HFF-Myc (cell line): ENCODE results near the gene WRAP73.

Source experiments
- DNase-seq: peaks from one replicate; pipeline ENCODE4 v3.0.0-alpha.2; 2011; ENCODE audit warnings: low read depth; ENCODE audit errors: extremely low read depth
- H3K4me3 ChIP-seq: replicated peaks from 2 replicates; pipeline ENCODE4 v1.5.1; 2011; ENCODE audit warnings: low read depth, mild to moderate bottlenecking, control low read depth, low read length
- TF ChIP-seq, protein P1 (sequence below): IDR thresholded peaks from 2 replicates; pipeline ENCODE4 v1.5.1; 2012; ENCODE audit warnings: mild to moderate bottlenecking, low read depth, low read length, control low read depth; ENCODE audit errors: missing control alignments

WRAP73 gene

DNA sequence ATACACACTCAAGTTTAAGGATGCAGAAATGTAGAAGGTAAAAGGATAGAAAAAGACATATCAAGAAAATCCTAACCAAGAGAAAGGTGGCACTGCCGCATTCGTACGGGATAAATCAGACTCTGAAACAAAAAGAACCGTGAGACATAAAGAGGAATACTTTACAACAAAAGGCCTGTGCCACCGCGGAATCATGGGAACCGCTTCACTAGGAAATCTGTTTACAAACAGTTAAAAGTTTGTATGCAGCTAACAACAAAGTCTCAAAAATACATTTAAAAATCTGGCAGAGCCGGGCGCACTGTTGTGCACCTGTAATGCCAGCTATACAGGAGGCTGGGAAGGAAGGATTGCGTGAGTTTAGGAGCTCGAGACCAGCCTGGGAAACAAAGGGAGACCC, 8.1 kb downstream of the WRAP73 start:
- TF ChIP-seq, protein P1, sequence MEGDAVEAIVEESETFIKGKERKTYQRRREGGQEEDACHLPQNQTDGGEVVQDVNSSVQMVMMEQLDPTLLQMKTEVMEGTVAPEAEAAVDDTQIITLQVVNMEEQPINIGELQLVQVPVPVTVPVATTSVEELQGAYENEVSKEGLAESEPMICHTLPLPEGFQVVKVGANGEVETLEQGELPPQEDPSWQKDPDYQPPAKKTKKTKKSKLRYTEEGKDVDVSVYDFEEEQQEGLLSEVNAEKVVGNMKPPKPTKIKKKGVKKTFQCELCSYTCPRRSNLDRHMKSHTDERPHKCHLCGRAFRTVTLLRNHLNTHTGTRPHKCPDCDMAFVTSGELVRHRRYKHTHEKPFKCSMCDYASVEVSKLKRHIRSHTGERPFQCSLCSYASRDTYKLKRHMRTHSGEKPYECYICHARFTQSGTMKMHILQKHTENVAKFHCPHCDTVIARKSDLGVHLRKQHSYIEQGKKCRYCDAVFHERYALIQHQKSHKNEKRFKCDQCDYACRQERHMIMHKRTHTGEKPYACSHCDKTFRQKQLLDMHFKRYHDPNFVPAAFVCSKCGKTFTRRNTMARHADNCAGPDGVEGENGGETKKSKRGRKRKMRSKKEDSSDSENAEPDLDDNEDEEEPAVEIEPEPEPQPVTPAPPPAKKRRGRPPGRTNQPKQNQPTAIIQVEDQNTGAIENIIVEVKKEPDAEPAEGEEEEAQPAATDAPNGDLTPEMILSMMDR = no peak
- H3K4me3 ChIP-seq = no peak overlapping the region
- no peak for DNase-seq

DNA sequence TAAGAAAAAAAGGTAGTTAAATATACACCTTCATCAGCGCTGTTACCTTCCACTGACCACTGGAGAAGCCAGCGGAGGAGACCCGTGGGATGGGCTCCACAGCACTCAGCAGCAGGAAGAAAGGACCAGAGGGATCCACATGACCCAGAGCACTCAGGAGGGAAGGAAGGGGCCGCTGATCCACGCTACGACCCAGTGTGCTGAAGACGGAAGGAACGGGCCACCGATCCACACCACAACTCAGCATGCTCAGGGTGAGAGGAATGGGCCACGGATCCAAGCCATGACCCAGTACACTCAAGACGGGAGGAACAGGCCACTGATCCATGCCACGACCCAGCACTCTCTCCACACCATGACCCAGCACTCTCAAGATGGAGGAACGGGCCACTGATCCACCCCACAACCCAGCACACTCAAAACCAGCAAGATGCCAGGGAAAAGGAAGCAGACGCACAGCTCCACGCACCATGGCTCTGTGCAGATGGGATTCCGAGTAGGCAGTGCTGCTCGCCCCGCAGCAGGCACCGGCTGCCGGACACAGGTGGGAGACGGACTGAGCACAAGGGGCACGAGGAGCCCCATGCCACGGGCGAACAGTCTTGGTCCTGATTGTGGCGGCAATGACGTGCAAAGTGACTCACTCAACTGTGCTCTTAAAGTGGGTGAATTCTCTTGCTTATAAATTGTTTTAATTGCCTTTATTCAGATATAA, 8.7 kb downstream of the WRAP73 start:
- TF ChIP-seq, protein P1 = no peak
- no peak for DNase-seq
- no peak overlapping the region for H3K4me3 ChIP-seq

DNA sequence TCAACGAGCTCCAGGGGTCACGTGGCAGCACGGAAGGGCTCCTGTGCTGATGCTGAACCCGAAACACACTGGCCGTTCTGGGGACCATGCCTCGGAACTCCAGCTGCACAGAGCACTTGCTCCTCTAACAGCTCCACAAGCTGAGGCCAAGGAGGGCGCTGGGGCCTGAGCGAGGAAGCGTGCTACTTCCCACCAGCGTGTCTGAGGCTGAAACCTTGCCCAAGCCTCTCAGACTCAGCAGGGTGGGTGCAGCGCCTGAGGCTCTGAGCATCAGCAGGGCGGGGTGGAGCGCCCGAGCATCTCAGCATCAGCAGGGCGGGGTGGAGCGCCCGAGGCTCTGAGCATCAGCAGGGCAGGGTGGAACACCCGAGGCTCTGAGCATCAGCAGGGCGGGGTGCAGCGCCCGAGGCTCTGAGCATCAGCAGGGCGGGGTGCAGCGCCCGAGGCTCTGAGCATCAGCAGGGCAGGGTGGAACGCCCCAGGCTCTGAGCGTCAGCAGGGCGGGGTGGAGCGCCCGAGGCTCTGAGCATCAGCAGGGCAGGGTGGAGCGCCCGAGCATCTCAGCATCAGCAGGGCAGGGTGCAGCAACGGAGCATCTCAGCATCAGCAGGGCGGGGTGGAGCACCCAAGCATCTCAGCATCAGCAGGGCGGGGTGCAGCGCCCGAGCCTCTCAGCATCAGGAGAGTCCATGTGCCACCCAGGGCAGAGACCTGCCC, 9.6 kb downstream of the WRAP73 start:
- DNase-seq = no peak
- H3K4me3 ChIP-seq = no peak overlapping the region
- TF ChIP-seq, protein P1 = no peak

DNA sequence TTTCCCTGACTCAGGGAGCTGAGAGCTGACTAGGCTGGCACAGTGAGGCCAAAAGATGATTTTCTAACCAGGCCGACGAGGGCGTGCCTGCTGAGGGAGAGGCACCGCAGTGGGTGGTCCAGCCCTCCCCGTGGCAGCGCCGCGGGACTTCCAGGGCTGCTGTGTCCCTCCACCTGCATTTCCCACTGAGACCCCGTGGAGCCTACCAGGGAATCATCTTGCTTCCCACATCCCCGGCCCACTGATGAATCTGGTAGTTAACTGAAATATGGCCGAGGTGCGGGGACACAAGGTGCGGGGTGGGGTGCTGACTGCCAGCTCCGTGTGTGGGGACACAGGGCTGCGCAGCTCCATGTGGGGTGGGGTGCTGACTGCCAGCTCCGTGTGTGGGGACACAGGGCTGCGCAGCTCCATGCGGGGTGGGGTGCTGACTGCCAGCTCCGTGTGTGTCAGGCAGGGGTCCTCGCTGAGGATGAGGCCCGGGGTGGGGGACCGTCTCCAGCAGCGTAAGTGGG, 10.4 kb downstream of the WRAP73 start:
- no peak overlapping the region for H3K4me3 ChIP-seq
- TF ChIP-seq, protein P1 = no peak
- DNase-seq = no peak

DNA sequence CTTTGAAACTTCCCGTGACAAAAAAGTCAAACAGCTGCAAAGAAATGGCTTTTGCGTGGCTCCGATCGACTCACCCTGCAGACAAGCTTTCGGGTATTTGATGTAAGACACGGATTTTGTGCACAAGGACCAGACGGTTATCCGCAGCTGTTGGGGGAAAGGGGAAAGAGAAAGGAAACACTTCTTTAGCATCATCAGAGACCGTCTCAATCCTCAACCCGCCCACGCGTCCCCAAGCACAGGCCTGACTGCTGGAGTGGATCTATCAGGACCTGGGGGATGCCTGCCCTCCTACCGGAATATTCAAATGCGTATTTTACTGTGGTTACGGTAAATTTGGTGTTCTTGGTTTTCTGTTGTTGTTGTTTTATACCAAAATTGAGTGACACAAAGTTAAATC, 11.2 kb downstream of the WRAP73 start:
- H3K4me3 ChIP-seq = no peak overlapping the region
- TF ChIP-seq, protein P1 = no peak
- no peak for DNase-seq

DNA sequence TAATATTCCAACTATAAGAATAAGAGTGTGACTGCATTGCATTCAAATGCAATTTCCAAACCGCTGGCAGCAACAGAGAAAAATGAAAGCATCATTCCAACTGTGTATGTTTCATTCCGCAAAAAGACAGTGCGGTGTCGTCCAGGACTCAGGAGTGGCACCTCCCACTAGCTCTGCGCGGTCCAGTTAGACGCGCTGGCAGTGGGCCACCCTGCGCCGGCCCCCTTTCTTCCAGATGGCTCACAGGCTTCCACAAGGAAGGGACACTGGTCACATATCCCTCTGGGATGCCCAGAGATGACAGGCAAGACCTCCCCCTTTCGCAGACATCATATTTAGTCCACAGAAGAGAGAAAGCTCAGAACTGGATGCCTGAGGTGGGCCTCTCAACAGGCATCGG, 11.9 kb downstream of the WRAP73 start:
- no peak for DNase-seq
- TF ChIP-seq, protein P1 = no peak

DNA sequence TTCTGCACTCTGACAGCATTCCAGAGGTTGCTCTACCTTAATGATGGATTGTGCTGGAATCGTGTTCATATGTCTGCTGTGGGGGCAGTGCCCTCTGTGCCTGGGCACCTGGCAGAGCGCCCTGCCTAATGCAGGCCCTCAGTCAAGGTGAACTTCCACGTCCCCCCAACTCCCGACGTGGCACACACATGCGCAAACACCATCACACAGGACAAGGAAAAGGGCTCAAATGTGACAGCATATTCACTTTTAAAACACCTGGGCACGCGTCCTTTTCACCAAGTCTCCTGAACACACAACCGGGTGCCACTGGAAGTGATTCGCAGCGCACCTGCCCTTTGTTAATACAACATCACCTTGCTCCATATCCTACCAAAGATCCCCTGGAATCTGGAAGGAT, 13.4 kb downstream of the WRAP73 start:
- no peak overlapping the region for H3K4me3 ChIP-seq
- TF ChIP-seq, protein P1 = no peak
- no peak for DNase-seq

More for the DNA sequence above, 11.9 kb downstream of the WRAP73 start:
- H3K4me3 ChIP-seq = no peak overlapping the region
